Adrenal gland (tissue), 5 donors: ENCODE results near the gene ATG12.

Experiments
- CTCF ChIP-seq, 6 experiments: fragments of 450-650 bp in 4 of 6; fragments of 200-600 bp in 2 of 6; sonication (generic) in 1 of 6; IDR thresholded peaks; 1 replicate in 5 of 6; 2 replicates in 1 of 6; pipeline versions ENCODE4 v1.5.1 to v1.8.0; 2016 to 2021; ENCODE audit warnings: antibody characterized with exemption in 6 of 6, mild to moderate bottlenecking in 2 of 6, moderate library complexity in 1 of 6
- POLR2A ChIP-seq, 2 donors: fragments of 450-650 bp; IDR thresholded peaks; one replicate each; pipeline ENCODE4 v1.6.1; 2017; ENCODE audit warnings: antibody characterized with exemption in 2 of 2, mild to moderate bottlenecking in 2 of 2, moderate library complexity in 1 of 2
- donor health status: DM: no; HTN: no; CAD: no.

- TF ChIP-seq CTCF (IDR thresholded peaks at IDR 0.05) (no peak), POLR2A (IDR thresholded peaks at IDR 0.05) (no peak)
Measured at GRCh38 chr5:115843444-115844130, 2.2 kb upstream of the ATG12 start.
